Upper lobe of left lung (tissue), 6 donors: ENCODE measurements around the gene USH1C. TPM values are rescaled to one million over a fixed set of nuclear protein-coding genes. Genes with fewer than 3 reads are reported as not detected.

Experiments used
- ATAC-seq, 2 donors: fragments of 200-7000 bp; cut with Tn5 transposase; one replicate each; pipeline ENCODE4 v1.9.1; 2022; ENCODE audit warnings: mild to moderate bottlenecking in 2 of 2, moderate library complexity in 2 of 2; ENCODE audit not compliant: low FRiP score in 2 of 2
- DNase-seq, 2 donors: peaks; one replicate each; pipeline ENCODE4 v3.0.0-alpha.2; 2019 to 2020
- H3K27ac ChIP-seq, 4 donors: fragments of 200-600 bp; sonication (generic); one replicate each; pipeline ENCODE4 v1.5.1; 2016 to 2019
- H3K27me3 ChIP-seq, 4 donors: fragments of 200-600 bp; sonication (generic); one replicate each; pipeline ENCODE4 v1.5.1; 2017 to 2019
- H3K36me3 ChIP-seq, 4 donors: fragments of 200-600 bp; sonication (generic); one replicate each; pipeline ENCODE4 v1.5.1; 2016 to 2019
- H3K4me1 ChIP-seq, 4 donors: fragments of 200-600 bp; sonication (generic); one replicate each; pipeline ENCODE4 v1.5.1; 2018 to 2019
- H3K4me3 ChIP-seq, 4 donors: fragments of 200-600 bp; sonication (generic); one replicate each; pipeline ENCODE4 v1.5.1; 2017 to 2019; ENCODE audit warnings: mild to moderate bottlenecking in 2 of 4, moderate library complexity in 1 of 4
- H3K9me3 ChIP-seq, 4 donors: fragments of 200-600 bp; sonication (generic); one replicate each; pipeline ENCODE4 v1.5.1; 2018 to 2019
- EP300 ChIP-seq, 4 donors: sonication (generic); formaldehyde crosslinking; IDR thresholded peaks; one replicate each; pipeline ENCODE4 v1.5.1; 2017; ENCODE audit warnings: antibody characterized with exemption in 4 of 4, control low read depth in 2 of 4
- POLR2A ChIP-seq, 4 donors: fragments of 450-650 bp; IDR thresholded peaks; one replicate each; pipeline ENCODE4 v1.5.1; 2016 to 2017; ENCODE audit warnings: antibody characterized with exemption in 4 of 4, mild to moderate bottlenecking in 2 of 4
- POLR2AphosphoS5 ChIP-seq, 2 donors: sonication (generic); formaldehyde crosslinking; IDR thresholded peaks; one replicate each; pipeline ENCODE4 v1.5.1; 2017; ENCODE audit warnings: antibody characterized with exemption in 2 of 2
- WGBS, 2 donors: methylation state at CpG; one replicate each; pipeline ENCODE4 v1.1.5; 2017 to 2018; 5-methylcytosine and 5-hydroxymethylcytosine counted together
- total RNA-seq, 6 donors: library from RNA; depleted of rRNA in 4 of 6; stranded (reverse); fragments of >200 nt in 4 of 6; gene quantifications; one replicate each; pipeline versions ENCODE4 v1.1.0 to v1.2.1, GENCODE V29; 2016 to 2021
- TF ChIP-seq, protein P1 (sequence below), 6 experiments: fragments of 450-650 bp in 4 of 6; fragments of 200-600 bp in 2 of 6; sonication (generic) in 2 of 6; IDR thresholded peaks; one replicate each; pipeline ENCODE4 v1.5.1; 2016 to 2019; ENCODE audit warnings: antibody characterized with exemption in 6 of 6
- donor health status: DM: no; HTN: no; CAD: no; lungs with moderate emphysema.
- donor health status: DM: no; HTN: yes; CAD: no; lungs with severe emphysema.

USH1C gene
- total RNA-seq, 6 donors from 2014 or later = 0.20 to 2.5 (median 1.2) TPM; not detected in 3

DNA sequence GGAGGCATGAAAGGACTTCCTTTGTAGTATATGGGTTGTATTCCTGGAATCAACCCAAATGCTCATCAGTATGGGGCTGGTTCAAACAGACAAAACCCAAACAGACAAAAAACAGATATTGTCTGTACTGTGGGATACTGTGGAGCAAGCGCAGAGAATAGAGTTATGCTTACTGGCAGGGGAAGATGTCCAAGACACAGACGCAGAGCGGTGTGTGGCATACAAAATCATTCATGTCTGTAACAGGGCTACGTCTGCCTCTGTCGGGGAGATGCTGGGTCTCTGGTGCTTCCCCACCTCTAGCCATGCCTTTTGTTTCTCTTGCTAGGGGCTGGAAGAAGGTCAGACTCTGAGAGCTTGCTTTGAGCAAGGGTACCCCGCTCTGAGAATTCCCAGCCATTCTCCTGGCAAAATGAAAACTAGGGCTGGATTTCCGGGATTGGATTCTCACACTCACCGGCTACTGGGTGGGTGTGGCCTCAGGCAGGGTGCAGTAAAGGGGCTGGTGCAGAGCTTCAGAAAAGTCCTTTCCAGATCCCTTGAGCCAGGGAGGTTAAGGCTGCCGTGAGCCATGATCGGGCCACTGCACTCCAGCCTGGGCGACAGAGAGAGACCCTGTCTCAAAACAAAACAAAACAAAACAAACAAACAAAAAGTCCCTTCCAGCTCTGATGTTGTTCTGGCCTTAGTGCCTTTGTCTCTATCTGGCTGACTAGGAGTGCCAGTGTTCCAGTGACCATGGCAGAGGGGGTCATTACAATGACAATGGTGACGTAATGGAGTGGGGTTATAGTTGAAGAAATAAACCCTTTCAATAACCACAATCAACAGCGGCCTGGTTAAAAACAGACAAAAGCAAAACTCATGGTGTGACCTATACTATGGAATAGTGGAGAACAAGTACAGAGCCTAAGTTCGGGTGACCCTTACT is 64.7 kb downstream of the USH1C start:
- peak in 1 of 2 donors; percentile 64 for ATAC-seq

DNA sequence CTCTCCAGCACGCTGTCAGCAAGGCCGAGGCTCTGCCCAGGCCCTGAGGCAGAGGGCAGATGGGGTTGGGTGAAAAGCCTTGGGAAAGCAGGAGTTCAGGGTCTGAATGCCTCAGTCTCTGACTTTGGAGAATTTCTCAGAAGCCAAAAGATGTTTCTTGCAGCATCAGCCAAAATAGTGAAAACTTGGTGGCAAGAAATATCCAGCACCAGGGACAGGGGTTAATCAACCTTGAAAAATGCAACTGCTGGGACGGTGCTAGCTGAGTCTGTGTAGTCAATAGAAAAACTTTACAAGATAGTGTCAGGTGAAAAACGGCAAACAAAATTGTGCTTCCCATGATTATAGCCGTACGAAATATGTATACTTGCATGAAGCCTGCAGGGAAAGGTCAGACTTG is 66.1 kb downstream of the USH1C start:
- Histone ChIP-seq H3K36me3 (no peaks in the 10 kb centered on the region), H3K27ac (no peak overlapping the region), H3K9me3 (no peaks in the 10 kb centered on the region), H3K4me3 (no peak overlapping the region), H3K4me1 (peaks cover 4 to 21% (median 9%) of the 10 kb centered on the region in 4 donors), H3K27me3 (peaks cover 0 to 25% (median 11%) of the 10 kb centered on the region in 4 donors)
- DNase-seq = no peak
- TF ChIP-seq EP300 (IDR thresholded peaks at IDR 0.05) (no peak), POLR2A (IDR thresholded peaks at IDR 0.05) (no peak), POLR2AphosphoS5 (IDR thresholded peaks at IDR 0.05) (no peak)
- TF ChIP-seq, protein P1, sequence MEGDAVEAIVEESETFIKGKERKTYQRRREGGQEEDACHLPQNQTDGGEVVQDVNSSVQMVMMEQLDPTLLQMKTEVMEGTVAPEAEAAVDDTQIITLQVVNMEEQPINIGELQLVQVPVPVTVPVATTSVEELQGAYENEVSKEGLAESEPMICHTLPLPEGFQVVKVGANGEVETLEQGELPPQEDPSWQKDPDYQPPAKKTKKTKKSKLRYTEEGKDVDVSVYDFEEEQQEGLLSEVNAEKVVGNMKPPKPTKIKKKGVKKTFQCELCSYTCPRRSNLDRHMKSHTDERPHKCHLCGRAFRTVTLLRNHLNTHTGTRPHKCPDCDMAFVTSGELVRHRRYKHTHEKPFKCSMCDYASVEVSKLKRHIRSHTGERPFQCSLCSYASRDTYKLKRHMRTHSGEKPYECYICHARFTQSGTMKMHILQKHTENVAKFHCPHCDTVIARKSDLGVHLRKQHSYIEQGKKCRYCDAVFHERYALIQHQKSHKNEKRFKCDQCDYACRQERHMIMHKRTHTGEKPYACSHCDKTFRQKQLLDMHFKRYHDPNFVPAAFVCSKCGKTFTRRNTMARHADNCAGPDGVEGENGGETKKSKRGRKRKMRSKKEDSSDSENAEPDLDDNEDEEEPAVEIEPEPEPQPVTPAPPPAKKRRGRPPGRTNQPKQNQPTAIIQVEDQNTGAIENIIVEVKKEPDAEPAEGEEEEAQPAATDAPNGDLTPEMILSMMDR (IDR thresholded peaks at IDR 0.05) = no peak
- WGBS, 2 donors = 59 to 65% methylated on average over 6 of the region's 6 CpGs
- no peak for ATAC-seq

More for the DNA sequence above, 64.7 kb downstream of the USH1C start:
- TF ChIP-seq EP300 (IDR thresholded peaks at IDR 0.05) = no peak
- TF ChIP-seq, protein P1 (IDR thresholded peaks at IDR 0.05) = no peak
- no peak for TF ChIP-seq POLR2AphosphoS5 (IDR thresholded peaks at IDR 0.05)
- no peak for TF ChIP-seq POLR2A (IDR thresholded peaks at IDR 0.05)
- peaks cover 0 to 3% (median 0%) of the 10 kb centered on the region in 4 donors for H3K9me3 ChIP-seq
- peak in 1 of 2 donors; percentile 33 for DNase-seq
- H3K27me3 ChIP-seq = peaks cover 0 to 25% (median 11%) of the 10 kb centered on the region in 4 donors
- H3K27ac ChIP-seq = no peak overlapping the region
- peaks cover 4 to 21% (median 9%) of the 10 kb centered on the region in 4 donors for H3K4me1 ChIP-seq
- H3K4me3 ChIP-seq = no peak overlapping the region
- H3K36me3 ChIP-seq = no peaks in the 10 kb centered on the region
- WGBS, 2 donors = 33 to 41% methylated on average over 13 to 14 of the region's 14 CpGs

DNA sequence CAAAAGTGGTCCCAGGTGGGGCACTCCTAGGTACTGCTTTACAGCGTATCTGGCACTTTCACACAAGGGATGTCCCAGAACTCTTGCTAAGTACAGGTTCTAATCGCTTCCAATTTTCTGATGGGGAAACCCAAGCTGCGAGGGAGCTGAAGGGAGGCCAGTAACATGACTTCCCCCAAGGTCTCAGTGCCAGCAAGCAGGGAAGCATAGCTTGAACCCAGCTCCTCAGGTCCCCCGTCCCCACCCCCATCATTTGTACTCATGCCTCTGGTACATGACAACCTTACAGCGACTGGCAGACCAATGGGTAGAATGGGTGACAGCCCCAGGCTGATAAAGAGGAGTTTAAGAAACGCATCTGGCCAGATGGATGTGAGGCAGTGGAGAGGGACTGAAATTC is 66.9 kb downstream of the USH1C start:
- DNase-seq (no peak), ATAC-seq (no peak)
- peaks cover 0 to 25% (median 11%) of the 10 kb centered on the region in 4 donors for H3K27me3 ChIP-seq
- peaks cover 4 to 21% (median 9%) of the 10 kb centered on the region in 4 donors for H3K4me1 ChIP-seq
- WGBS, 2 donors = 36 to 64% methylated on average over 6 of the region's 6 CpGs
- no peaks in the 10 kb centered on the region for H3K36me3 ChIP-seq
- no peak overlapping the region for H3K4me3 ChIP-seq
- TF ChIP-seq, protein P1 (IDR thresholded peaks at IDR 0.05) = no peak
- TF ChIP-seq POLR2AphosphoS5 (IDR thresholded peaks at IDR 0.05) (no peak), POLR2A (IDR thresholded peaks at IDR 0.05) (no peak), EP300 (IDR thresholded peaks at IDR 0.05) (no peak)
- no peaks in the 10 kb centered on the region for H3K9me3 ChIP-seq
- H3K27ac ChIP-seq = no peak overlapping the region

DNA sequence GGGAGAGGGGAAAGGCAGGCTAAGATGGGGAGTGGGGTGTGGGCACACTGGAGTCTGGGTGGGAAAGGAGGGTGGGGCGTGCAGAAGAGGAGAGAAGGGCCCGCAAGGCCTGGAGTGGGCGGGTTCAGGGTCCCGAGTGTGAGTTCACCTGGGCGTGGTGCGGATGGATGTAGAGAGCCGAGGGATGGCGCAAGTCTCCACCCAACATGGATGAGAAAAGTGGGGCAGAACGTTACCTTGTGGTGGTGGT is 67.2 kb downstream of the USH1C start:
- H3K4me3 ChIP-seq = peak overlapping the region in 1 of 4 donors; percentile 28
- no peaks in the 10 kb centered on the region for H3K36me3 ChIP-seq
- ATAC-seq (no peak), DNase-seq (no peak)
- TF ChIP-seq POLR2A (IDR thresholded peaks at IDR 0.05) (no peak), POLR2AphosphoS5 (IDR thresholded peaks at IDR 0.05) (no peak), EP300 (IDR thresholded peaks at IDR 0.05) (no peak)
- TF ChIP-seq, protein P1 (IDR thresholded peaks at IDR 0.05) = no peak
- peaks cover 0 to 25% (median 11%) of the 10 kb centered on the region in 4 donors for H3K27me3 ChIP-seq
- peaks cover 4 to 21% (median 9%) of the 10 kb centered on the region in 4 donors for H3K4me1 ChIP-seq
- H3K9me3 ChIP-seq = no peaks in the 10 kb centered on the region
- no peak overlapping the region for H3K27ac ChIP-seq
- WGBS, 2 donors = 16% methylated on average over 9 of the region's 9 CpGs
